ENCODE data around the gene ENTHD1. TPM values are rescaled to one million over a fixed set of nuclear protein-coding genes. Genes with fewer than 3 reads are reported as not detected.

Gene ENTHD1
- polyA plus RNA-seq, 1 donor from 2014 or later, result not detected

DNA sequence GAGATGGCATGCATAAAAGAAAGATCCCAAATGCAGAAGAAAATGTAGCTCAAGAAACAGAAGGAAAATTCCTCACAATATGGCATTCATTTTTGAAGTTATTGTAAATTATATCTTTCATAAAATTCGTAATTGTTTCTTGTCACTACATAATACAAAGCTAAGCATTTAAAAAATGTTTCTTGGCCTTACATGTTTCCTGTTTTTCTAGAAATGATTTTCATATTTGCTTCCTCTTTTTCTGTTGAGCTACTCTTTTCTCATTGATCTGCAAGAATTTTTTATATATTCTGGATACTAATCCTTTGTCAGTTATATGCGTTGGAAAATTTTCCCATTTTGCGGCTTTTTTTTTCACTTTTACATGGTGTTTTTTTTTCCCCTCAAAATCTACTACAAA, 48.0 kb downstream of the ENTHD1 start:
- Histone ChIP-seq H3K36me3 (ENCODE audit: insufficient read depth, low read length) (no peaks in the 10 kb centered on the region), H3K27me3 (ENCODE audit: insufficient read depth, low read depth, low read length) (no peaks in the 10 kb centered on the region), H3K9ac (ENCODE audit: low read length) (no peak overlapping the region), H4K20me1 (ENCODE audit: insufficient read depth) (no peaks in the 10 kb centered on the region), H3K4me2 (ENCODE audit: low read length) (no peak overlapping the region), H3K9me2 (ENCODE audit: insufficient read depth, low read length) (no peaks in the 10 kb centered on the region), H3K9me3 (ENCODE audit: low read length) (no peaks in the 10 kb centered on the region), H3K4me3 (ENCODE audit: low read length) (no peak overlapping the region), H3K27ac (ENCODE audit: low read length) (no peak overlapping the region), H3F3A (ENCODE audit: insufficient read depth, low read length, poor library complexity, severe bottlenecking) (no peaks in the 10 kb centered on the region), H2AFZ (ENCODE audit: low read depth, low read length) (no peak overlapping the region), H3K79me2 (replicated peaks; ENCODE audit: insufficient read depth, low read length) (no peaks in the 10 kb centered on the region)
- no peak for TF ChIP-seq RAD21 (conservative IDR thresholded peaks at IDR 0.05)
- no peak for TF ChIP-seq TAF1 (IDR thresholded peaks at IDR 0.05; ENCODE audit: low read depth)
- no peak for TF ChIP-seq MXI1 (conservative IDR thresholded peaks at IDR 0.05; ENCODE audit: poor library complexity, severe bottlenecking)
- no peak for TF ChIP-seq POLR2AphosphoS5 (IDR thresholded peaks at IDR 0.05)
- no peak for TF ChIP-seq EP300 (conservative IDR thresholded peaks at IDR 0.05; ENCODE audit: poor library complexity, severe bottlenecking)
- TF ChIP-seq, protein P1, sequence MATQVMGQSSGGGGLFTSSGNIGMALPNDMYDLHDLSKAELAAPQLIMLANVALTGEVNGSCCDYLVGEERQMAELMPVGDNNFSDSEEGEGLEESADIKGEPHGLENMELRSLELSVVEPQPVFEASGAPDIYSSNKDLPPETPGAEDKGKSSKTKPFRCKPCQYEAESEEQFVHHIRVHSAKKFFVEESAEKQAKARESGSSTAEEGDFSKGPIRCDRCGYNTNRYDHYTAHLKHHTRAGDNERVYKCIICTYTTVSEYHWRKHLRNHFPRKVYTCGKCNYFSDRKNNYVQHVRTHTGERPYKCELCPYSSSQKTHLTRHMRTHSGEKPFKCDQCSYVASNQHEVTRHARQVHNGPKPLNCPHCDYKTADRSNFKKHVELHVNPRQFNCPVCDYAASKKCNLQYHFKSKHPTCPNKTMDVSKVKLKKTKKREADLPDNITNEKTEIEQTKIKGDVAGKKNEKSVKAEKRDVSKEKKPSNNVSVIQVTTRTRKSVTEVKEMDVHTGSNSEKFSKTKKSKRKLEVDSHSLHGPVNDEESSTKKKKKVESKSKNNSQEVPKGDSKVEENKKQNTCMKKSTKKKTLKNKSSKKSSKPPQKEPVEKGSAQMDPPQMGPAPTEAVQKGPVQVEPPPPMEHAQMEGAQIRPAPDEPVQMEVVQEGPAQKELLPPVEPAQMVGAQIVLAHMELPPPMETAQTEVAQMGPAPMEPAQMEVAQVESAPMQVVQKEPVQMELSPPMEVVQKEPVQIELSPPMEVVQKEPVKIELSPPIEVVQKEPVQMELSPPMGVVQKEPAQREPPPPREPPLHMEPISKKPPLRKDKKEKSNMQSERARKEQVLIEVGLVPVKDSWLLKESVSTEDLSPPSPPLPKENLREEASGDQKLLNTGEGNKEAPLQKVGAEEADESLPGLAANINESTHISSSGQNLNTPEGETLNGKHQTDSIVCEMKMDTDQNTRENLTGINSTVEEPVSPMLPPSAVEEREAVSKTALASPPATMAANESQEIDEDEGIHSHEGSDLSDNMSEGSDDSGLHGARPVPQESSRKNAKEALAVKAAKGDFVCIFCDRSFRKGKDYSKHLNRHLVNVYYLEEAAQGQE (IDR thresholded peaks at IDR 0.05; ENCODE audit: borderline replicate concordance), result no peak
- TF ChIP-seq EZH2 (IDR thresholded peaks at IDR 0.05; ENCODE audit: borderline replicate concordance, insufficient read depth, low read length, poor library complexity, severe bottlenecking), result no peak
- TF ChIP-seq CTCF (IDR thresholded peaks at IDR 0.05; ENCODE audit: poor library complexity, severe bottlenecking), result no peak
- TF ChIP-seq SMC3 (conservative IDR thresholded peaks at IDR 0.05; ENCODE audit: poor library complexity), result no peak

DNA sequence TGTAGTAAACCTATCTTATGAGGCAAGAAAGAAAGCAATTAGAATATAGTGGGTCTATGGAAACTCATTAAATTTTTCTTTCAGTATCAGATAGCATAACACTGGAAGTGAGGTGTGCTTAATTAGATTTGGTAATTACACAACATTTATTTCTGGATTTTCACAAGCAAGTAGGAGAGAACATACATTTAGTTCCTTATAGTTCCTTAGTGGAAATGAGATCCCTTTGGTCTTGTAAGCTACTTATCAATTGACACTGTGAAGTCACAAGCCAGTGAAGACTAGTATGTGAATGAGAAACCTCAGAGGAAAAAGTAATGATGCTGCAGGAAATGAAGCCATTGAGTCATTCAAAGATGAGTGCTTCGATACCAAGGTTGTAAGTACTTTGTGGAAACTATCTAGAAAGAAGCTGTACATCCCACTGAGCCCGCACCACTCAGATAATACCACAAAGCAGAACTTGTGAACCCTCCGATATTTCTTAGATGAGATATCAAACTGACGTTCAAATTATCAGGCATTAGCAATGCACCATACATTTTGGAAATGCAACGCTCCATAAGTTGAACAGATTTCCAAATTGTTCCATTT, 53.5 kb downstream of the ENTHD1 start:
- no peaks in the 10 kb centered on the region for H3K79me2 ChIP-seq (replicated peaks; ENCODE audit: insufficient read depth, low read length)
- no peaks in the 10 kb centered on the region for H3K9me3 ChIP-seq (ENCODE audit: low read length)
- H3K36me3 ChIP-seq (ENCODE audit: insufficient read depth, low read length), result no peaks in the 10 kb centered on the region
- no peaks in the 10 kb centered on the region for H3K27me3 ChIP-seq (ENCODE audit: insufficient read depth, low read depth, low read length)
- H2AFZ ChIP-seq (ENCODE audit: low read depth, low read length), result no peak overlapping the region
- no peak overlapping the region for H3K4me2 ChIP-seq (ENCODE audit: low read length)
- no peaks in the 10 kb centered on the region for H4K20me1 ChIP-seq (ENCODE audit: insufficient read depth)
- no peaks in the 10 kb centered on the region for H3F3A ChIP-seq (ENCODE audit: insufficient read depth, low read length, poor library complexity, severe bottlenecking)
- no peak overlapping the region for H3K4me3 ChIP-seq (ENCODE audit: low read length)
- H3K9me2 ChIP-seq (ENCODE audit: insufficient read depth, low read length), result no peaks in the 10 kb centered on the region
- no peak overlapping the region for H3K27ac ChIP-seq (ENCODE audit: low read length)
- no peak overlapping the region for H3K9ac ChIP-seq (ENCODE audit: low read length)
- TF ChIP-seq TAF1 (IDR thresholded peaks at IDR 0.05; ENCODE audit: low read depth) (no peak), CTCF (IDR thresholded peaks at IDR 0.05; ENCODE audit: poor library complexity, severe bottlenecking) (no peak), RAD21 (conservative IDR thresholded peaks at IDR 0.05) (no peak), MXI1 (conservative IDR thresholded peaks at IDR 0.05; ENCODE audit: poor library complexity, severe bottlenecking) (no peak), POLR2AphosphoS5 (IDR thresholded peaks at IDR 0.05) (no peak)
- TF ChIP-seq, protein P1 (IDR thresholded peaks at IDR 0.05; ENCODE audit: borderline replicate concordance), result no peak
